Measurements from ENCODE around the gene PRKACA.

- TF ChIP-seq CTCF (IDR thresholded peaks at IDR 0.05; ENCODE audit: extremely low read depth in 1 of 2, insufficient read depth in 1 of 2, low read depth in 1 of 2, low read length in 2 of 2) = no peak
- TF ChIP-seq FOS (IDR thresholded peaks at IDR 0.05; ENCODE audit: borderline replicate concordance, insufficient read depth, low read length) = no peak
Observed at GRCh38 chr19:14119644-14120496, 2.3 kb upstream of the PRKACA start.

All from endothelial cell of umbilical vein (primary cell).